ENCODE data around the gene ZNF777.

Gene ZNF777

GRCh38 chr7:149385195-149385950 is 75.5 kb downstream of the ZNF777 start:
- H3K27ac ChIP-seq (ENCODE audit: low read length): no peak overlapping the region
- H3K9me3 ChIP-seq (ENCODE audit: insufficient read depth, low read length, severe bottlenecking): peaks cover 7% of the 10 kb centered on the region
- H3K27me3 ChIP-seq (ENCODE audit: insufficient read depth, low read length, poor library complexity): no peaks in the 10 kb centered on the region
- H4K20me1 ChIP-seq (ENCODE audit: insufficient read depth, low read length): no peaks in the 10 kb centered on the region
- TF ChIP-seq EZH2 (IDR thresholded peaks at IDR 0.05; ENCODE audit: borderline replicate concordance, low read depth, low read length, severe bottlenecking) (no peak), CTCF (IDR thresholded peaks at IDR 0.05; ENCODE audit: borderline replicate concordance, extremely low read depth, low read length, poor library complexity, severe bottlenecking) (no peak)
- no peak overlapping the region for H2AFZ ChIP-seq (ENCODE audit: low read depth, low read length)
- no peaks in the 10 kb centered on the region for H3K79me2 ChIP-seq (ENCODE audit: insufficient read depth, low read length)
- H3K9ac ChIP-seq (ENCODE audit: low read depth, low read length): no peak overlapping the region
- ATAC-seq (ENCODE audit: insufficient read depth, low read depth) (no peak), DNase-seq (no peak)
- H3K36me3 ChIP-seq (ENCODE audit: insufficient read depth, low read length): no peaks in the 10 kb centered on the region
- no peak overlapping the region for H3K4me2 ChIP-seq (ENCODE audit: insufficient read depth, low read length)
- no peaks in the 10 kb centered on the region for H3K4me1 ChIP-seq (ENCODE audit: insufficient read depth, low read length)
- no peak overlapping the region for H3K4me3 ChIP-seq (ENCODE audit: low read depth in 1 of 2, low read length in 2 of 2)
